ENCODE results near the gene MAD1L1. TPM values are rescaled to one million over a fixed set of nuclear protein-coding genes. Genes with fewer than 3 reads are reported as not detected.
"Not testable (repeated sequence)": the region's sequence is repeated elsewhere in the genome, so short reads cannot be mapped to it uniquely, and the experiment has no call there.

MAD1L1 gene
- total and polyA plus RNA-seq, 4 donors, result 29.3 to 44.1 (median 35.8) TPM

DNA sequence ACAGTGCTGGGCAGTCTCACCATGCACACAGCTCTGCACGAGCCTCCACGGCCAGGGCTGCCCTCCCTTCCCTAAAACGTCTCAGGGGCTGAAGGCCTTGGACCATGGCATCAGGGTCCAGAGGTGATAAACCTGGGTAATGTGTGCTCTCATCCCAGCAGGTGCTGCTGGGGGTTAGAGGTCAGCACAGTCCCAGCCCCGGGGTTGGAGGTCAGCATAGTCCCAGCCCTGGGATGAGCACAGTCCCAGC, 407.2 kb downstream of the MAD1L1 start:
- WGBS (ENCODE audit: insufficient coverage), result 95% methylated on average over 4 of the region's 4 CpGs
- not testable (repeated sequence) for H3K27ac ChIP-seq (ENCODE audit: low read depth, low read length); H3K4me3 ChIP-seq (ENCODE audit: low read depth, low read length); H3K27me3 ChIP-seq (ENCODE audit: control insufficient read depth, insufficient read depth, low read length); H3K4me1 ChIP-seq (ENCODE audit: control insufficient read depth, insufficient read depth, low read length); H3K9me3 ChIP-seq (ENCODE audit: control insufficient read depth, insufficient read depth, low read length); DNase-seq (ENCODE audit: low read depth in 4 of 6, low spot score in 6 of 6)
- H3K36me3 ChIP-seq (ENCODE audit: control insufficient read depth, insufficient read depth, low read length), result peaks cover 24% of the 10 kb centered on the region

GRCh38 chr7:1824882-1825646, 407.7 kb downstream of the MAD1L1 start:
- not testable (repeated sequence) for H3K4me3 ChIP-seq (ENCODE audit: low read depth, low read length); DNase-seq (ENCODE audit: low read depth in 4 of 6, low spot score in 6 of 6); H3K27me3 ChIP-seq (ENCODE audit: control insufficient read depth, insufficient read depth, low read length); H3K4me1 ChIP-seq (ENCODE audit: control insufficient read depth, insufficient read depth, low read length); H3K27ac ChIP-seq (ENCODE audit: low read depth, low read length); H3K9me3 ChIP-seq (ENCODE audit: control insufficient read depth, insufficient read depth, low read length)
- H3K36me3 ChIP-seq (ENCODE audit: control insufficient read depth, insufficient read depth, low read length), result peaks cover 24% of the 10 kb centered on the region
- WGBS (ENCODE audit: insufficient coverage), result 96% methylated on average over 12 of the region's 28 CpGs

DNA sequence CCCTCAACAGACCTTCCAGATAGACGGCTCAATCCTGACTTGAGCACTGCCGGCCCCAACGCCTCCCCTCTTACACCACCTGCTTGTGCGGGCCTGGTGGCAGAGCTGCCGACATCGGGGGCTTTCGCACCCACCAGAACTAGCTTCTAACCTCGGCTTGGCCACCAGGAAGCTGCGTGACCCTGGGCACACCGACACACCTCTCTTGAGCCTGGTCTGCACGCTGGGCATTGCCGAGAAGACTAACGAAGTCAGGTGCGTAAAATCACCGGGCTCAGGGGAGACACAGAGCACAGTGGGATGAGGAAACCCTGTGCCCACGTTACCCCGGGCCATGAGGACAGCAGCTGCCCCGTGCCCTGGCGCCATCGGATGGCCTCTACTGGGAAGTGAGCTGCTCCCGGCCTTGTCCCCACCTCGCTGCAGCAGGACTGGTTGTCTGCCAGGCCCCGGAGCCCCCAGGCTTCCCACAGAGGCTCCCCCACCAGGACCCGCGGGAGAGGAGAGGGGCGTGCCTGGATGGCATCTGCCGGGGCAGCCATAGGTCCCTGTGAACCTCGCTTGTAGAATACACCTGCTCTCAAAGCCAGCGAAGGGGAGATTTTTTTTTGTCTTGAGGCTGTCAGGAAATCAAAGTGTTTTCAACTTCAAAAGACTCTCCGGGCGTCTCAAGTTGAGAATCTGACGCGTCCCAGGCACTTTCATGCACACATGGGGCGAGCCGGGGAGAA, 408.4 kb downstream of the MAD1L1 start:
- not testable (repeated sequence) for H3K4me3 ChIP-seq (ENCODE audit: low read depth, low read length); H3K9me3 ChIP-seq (ENCODE audit: control insufficient read depth, insufficient read depth, low read length); H3K27me3 ChIP-seq (ENCODE audit: control insufficient read depth, insufficient read depth, low read length); H3K27ac ChIP-seq (ENCODE audit: low read depth, low read length); DNase-seq (ENCODE audit: low read depth in 4 of 6, low spot score in 6 of 6); H3K4me1 ChIP-seq (ENCODE audit: control insufficient read depth, insufficient read depth, low read length)
- peaks cover 24% of the 10 kb centered on the region for H3K36me3 ChIP-seq (ENCODE audit: control insufficient read depth, insufficient read depth, low read length)
- WGBS (ENCODE audit: insufficient coverage), result 88% methylated on average over 18 of the region's 35 CpGs

GRCh38 chr7:1823376-1824150, 409.2 kb downstream of the MAD1L1 start:
- Histone ChIP-seq H3K4me1 (ENCODE audit: control insufficient read depth, insufficient read depth, low read length) (peaks cover 11% of the 10 kb centered on the region), H3K9me3 (ENCODE audit: control insufficient read depth, insufficient read depth, low read length) (no peaks in the 10 kb centered on the region), H3K36me3 (ENCODE audit: control insufficient read depth, insufficient read depth, low read length) (peaks cover 19% of the 10 kb centered on the region), H3K27ac (ENCODE audit: low read depth, low read length) (no peak overlapping the region), H3K4me3 (ENCODE audit: low read depth, low read length) (no peak overlapping the region), H3K27me3 (ENCODE audit: control insufficient read depth, insufficient read depth, low read length) (no peaks in the 10 kb centered on the region)
- no peak for DNase-seq (ENCODE audit: low read depth in 4 of 6, low spot score in 6 of 6)
- WGBS (ENCODE audit: insufficient coverage), result 89% methylated on average over 23 of the region's 24 CpGs

GRCh38 chr7:1819259-1819841, 413.4 kb downstream of the MAD1L1 start:
- Histone ChIP-seq H3K36me3 (ENCODE audit: control insufficient read depth, insufficient read depth, low read length) (peaks cover 28% of the 10 kb centered on the region), H3K27me3 (ENCODE audit: control insufficient read depth, insufficient read depth, low read length) (no peaks in the 10 kb centered on the region), H3K9me3 (ENCODE audit: control insufficient read depth, insufficient read depth, low read length) (no peaks in the 10 kb centered on the region), H3K4me1 (ENCODE audit: control insufficient read depth, insufficient read depth, low read length) (peaks cover 16% of the 10 kb centered on the region), H3K4me3 (ENCODE audit: low read depth, low read length) (no peak overlapping the region), H3K27ac (ENCODE audit: low read depth, low read length) (no peak overlapping the region)
- DNase-seq (ENCODE audit: low read depth in 4 of 6, low spot score in 6 of 6), result no peak
- 71% methylated on average over 17 of the region's 26 CpGs for WGBS (ENCODE audit: insufficient coverage)

DNA sequence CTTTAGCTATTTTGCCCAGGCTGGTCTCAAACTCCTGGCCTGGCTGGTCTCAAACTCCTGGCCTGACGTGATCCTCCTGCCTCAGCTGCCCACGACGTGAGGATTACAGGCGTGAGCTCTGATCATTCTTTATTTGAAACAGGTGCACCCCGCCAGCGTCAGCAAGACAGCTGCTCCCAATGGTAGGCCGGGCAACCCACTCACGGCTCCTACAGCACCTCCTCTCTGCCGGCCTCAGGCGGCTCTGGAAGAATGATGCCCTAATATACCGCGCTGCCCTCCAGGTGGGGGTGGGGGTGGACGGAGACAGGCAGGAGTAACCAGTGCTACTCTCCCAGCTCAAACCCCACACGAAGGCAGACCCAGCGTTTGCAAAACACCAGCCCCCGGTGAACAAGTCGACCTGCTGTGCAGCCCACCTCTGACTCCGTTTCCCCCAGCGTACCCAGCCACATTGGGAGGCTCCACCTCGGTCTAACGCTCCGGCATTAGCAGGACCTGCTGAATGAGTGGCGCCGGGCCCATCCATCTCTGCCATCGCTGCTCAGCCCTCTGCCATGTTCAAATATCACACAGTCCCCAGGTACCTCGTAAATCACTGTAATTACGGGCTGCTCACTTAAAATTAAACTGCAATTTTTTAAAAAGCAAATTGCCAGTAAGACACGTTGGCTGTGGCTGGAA, 414.0 kb downstream of the MAD1L1 start:
- Histone ChIP-seq H3K4me1 (ENCODE audit: control insufficient read depth, insufficient read depth, low read length) (peaks cover 16% of the 10 kb centered on the region), H3K4me3 (ENCODE audit: low read depth, low read length) (no peak overlapping the region), H3K27ac (ENCODE audit: low read depth, low read length) (no peak overlapping the region), H3K9me3 (ENCODE audit: control insufficient read depth, insufficient read depth, low read length) (no peaks in the 10 kb centered on the region), H3K27me3 (ENCODE audit: control insufficient read depth, insufficient read depth, low read length) (no peaks in the 10 kb centered on the region), H3K36me3 (ENCODE audit: control insufficient read depth, insufficient read depth, low read length) (peaks cover 33% of the 10 kb centered on the region)
- peak in 1 of 6 donors; percentile 77 for DNase-seq (ENCODE audit: low read depth in 4 of 6, low spot score in 6 of 6)
- 63% methylated on average over 20 of the region's 28 CpGs for WGBS (ENCODE audit: insufficient coverage)

- WGBS (ENCODE audit: insufficient coverage), result 95% methylated on average over 57 of the region's 57 CpGs
- Histone ChIP-seq H3K27me3 (ENCODE audit: control insufficient read depth, insufficient read depth, low read length) (no peaks in the 10 kb centered on the region), H3K4me1 (ENCODE audit: control insufficient read depth, insufficient read depth, low read length) (peaks cover 28% of the 10 kb centered on the region), H3K9me3 (ENCODE audit: control insufficient read depth, insufficient read depth, low read length) (no peaks in the 10 kb centered on the region), H3K36me3 (ENCODE audit: control insufficient read depth, insufficient read depth, low read length) (peaks cover 37% of the 10 kb centered on the region), H3K4me3 (ENCODE audit: low read depth, low read length) (no peak overlapping the region), H3K27ac (ENCODE audit: low read depth, low read length) (no peak overlapping the region)
- DNase-seq (ENCODE audit: low read depth in 4 of 6, low spot score in 6 of 6), result no peak
Measured at GRCh38 chr7:1817061-1817712, 415.6 kb downstream of the MAD1L1 start.

DNA sequence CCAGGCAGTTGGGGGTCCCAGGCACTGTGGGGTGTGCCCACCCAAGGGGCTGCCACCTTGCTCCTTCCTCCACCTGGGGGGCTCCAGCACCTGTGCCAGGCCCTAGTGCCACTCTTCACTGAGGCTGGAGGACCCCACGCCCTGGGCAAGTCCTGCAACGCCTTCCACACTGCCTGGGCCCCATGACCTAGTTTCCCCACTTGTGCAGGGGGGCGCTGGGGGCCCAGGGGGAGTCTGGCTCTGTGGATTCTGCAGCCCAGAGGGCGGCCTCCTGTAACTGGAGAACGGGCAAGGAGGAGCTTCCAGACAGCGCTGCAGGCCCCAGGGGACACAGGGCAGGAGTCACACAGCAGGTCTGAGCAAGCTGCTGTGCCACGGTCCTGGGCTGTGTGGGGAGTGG, 416.3 kb downstream of the MAD1L1 start:
- not testable (repeated sequence) for H3K27ac ChIP-seq (ENCODE audit: low read depth, low read length)

More for the DNA sequence above, 416.3 kb downstream of the MAD1L1 start:
- Histone ChIP-seq H3K4me1 (ENCODE audit: control insufficient read depth, insufficient read depth, low read length) (peaks cover 34% of the 10 kb centered on the region), H3K36me3 (ENCODE audit: control insufficient read depth, insufficient read depth, low read length) (peaks cover 37% of the 10 kb centered on the region)
- not testable (repeated sequence) for H3K9me3 ChIP-seq (ENCODE audit: control insufficient read depth, insufficient read depth, low read length); H3K27me3 ChIP-seq (ENCODE audit: control insufficient read depth, insufficient read depth, low read length); DNase-seq (ENCODE audit: low read depth in 4 of 6, low spot score in 6 of 6); H3K4me3 ChIP-seq (ENCODE audit: low read depth, low read length)
- WGBS (ENCODE audit: insufficient coverage), result 80% methylated on average over 4 of the region's 7 CpGs

Data from spinal cord (tissue), 10 donors.